A549 (cell line): ENCODE data around the gene CSF2. TPM values are rescaled to one million over a fixed set of nuclear protein-coding genes. Genes with fewer than 3 reads are reported as not detected.

Source experiments
- ATAC-seq, 2 experiments: fragments of 200-7000 bp in 1 of 2; fragments of >200 bp in 1 of 2; cut with Nextera tagmentation in 1 of 2; cut with Tn5 transposase in 1 of 2; 3 replicates each; pipeline versions ENCODE4 v1.8.0 to v1.9.1; 2018 to 2020; ENCODE audit warnings: mild to moderate bottlenecking in 1 of 2, moderate library complexity in 1 of 2
- CTCF ChIA-PET: fragments of 300-600 bp; sonication (Branson Sonifier 250); formaldehyde crosslinking; extraction: SDS; loops from one replicate; lab custom pipeline; 2021; ENCODE audit warnings: antibody characterized with exemption, inconsistent platforms; lab: Yijun Ruan, JAX
- POLR2A ChIA-PET: fragments of 350-600 bp; formaldehyde crosslinking; extraction: SDS; loops from one replicate; lab custom pipeline; 2021; ENCODE audit warnings: antibody characterized with exemption, inconsistent platforms; lab: Yijun Ruan, JAX
- DNase-seq, 2 experiments: peaks; one replicate each; pipeline versions ENCODE4 v3.0.0 to v3.0.0-alpha.2; 2011 to 2016; ENCODE audit warnings: low read depth in 1 of 2, low spot score in 1 of 2
- FAIRE-seq: peaks from 2 replicates; lab custom pipeline; 2011; peaks lifted over from hg19 to GRCh38; lab: Jason Lieb, UNC
- H3K27ac ChIP-seq, 2 experiments: fragments of >200 bp; sonication (Bioruptor Twin); formaldehyde crosslinking; 3 replicates each; pipeline ENCODE4 v1.5.1; 2016 to 2017
- H3K4me1 ChIP-seq: fragments of >200 bp; sonication (Bioruptor Twin); formaldehyde crosslinking; 3 replicates; pipeline ENCODE4 v1.6.1; 2016
- H3K4me2 ChIP-seq: fragments of >200 bp; sonication (Bioruptor Twin); formaldehyde crosslinking; 3 replicates; pipeline ENCODE4 v1.6.1; 2016
- H3K4me3 ChIP-seq: fragments of >200 bp; sonication (Bioruptor Twin); formaldehyde crosslinking; 3 replicates; pipeline ENCODE4 v1.5.1; 2016
- H3K9me3 ChIP-seq: fragments of >200 bp; sonication (Bioruptor Twin); formaldehyde crosslinking; 3 replicates; pipeline ENCODE4 v1.6.1; 2016
- ATOH8 ChIP-seq: fragments of 250-450 bp; sonication (Bioruptor Pico); IDR thresholded peaks from 2 replicates; pipeline ENCODE4 v1.5.0; 2020; ENCODE audit warnings: low read depth, mild to moderate bottlenecking, moderate library complexity
- BCL3 ChIP-seq: fragments of >200 bp; sonication (Bioruptor Twin); formaldehyde crosslinking; IDR thresholded peaks from 3 replicates; pipeline ENCODE4 v1.6.1; 2016
- BHLHE40 ChIP-seq: IDR thresholded peaks from 2 replicates; pipeline ENCODE4 v1.6.1; 2012; ENCODE audit warnings: low read depth, low read length, inconsistent platforms
- CBX2 ChIP-seq: fragments of 200-600 bp; sonication (generic); IDR thresholded peaks from 2 replicates; pipeline ENCODE4 v1.6.1; 2016; ENCODE audit warnings: low read depth, mild to moderate bottlenecking, borderline replicate concordance
- CBX8 ChIP-seq: fragments of 200-600 bp; sonication (generic); IDR thresholded peaks from 2 replicates; pipeline ENCODE4 v1.6.1; 2016
- CEBPB ChIP-seq, 2 experiments: fragments of >200 bp in 1 of 2; sonication (Bioruptor Twin) in 1 of 2; formaldehyde crosslinking in 1 of 2; IDR thresholded peaks; 2 replicates each; pipeline ENCODE4 v1.6.1; 2012 to 2016
- EHF ChIP-seq: fragments of 250-450 bp; sonication (Bioruptor Pico); IDR thresholded peaks from 2 replicates; pipeline ENCODE4 v1.5.0; 2020; ENCODE audit warnings: mild to moderate bottlenecking
- EHMT2 ChIP-seq: fragments of 200-600 bp; sonication (generic); IDR thresholded peaks from 2 replicates; pipeline ENCODE4 v1.6.1; 2016; ENCODE audit warnings: antibody characterized with exemption, low read depth, mild to moderate bottlenecking, moderate library complexity
- ELK1 ChIP-seq: fragments of 150-350 bp; IDR thresholded peaks from 2 replicates; pipeline ENCODE4 v1.6.1; 2014; ENCODE audit warnings: low read depth, mild to moderate bottlenecking, low read length
- ESRRA ChIP-seq: fragments of 150-350 bp; IDR thresholded peaks from 2 replicates; pipeline ENCODE4 v1.6.1; 2014; ENCODE audit warnings: mild to moderate bottlenecking, low read length, borderline replicate concordance
- FOXS1 ChIP-seq: fragments of 250-450 bp; sonication (Bioruptor Pico); IDR thresholded peaks from 2 replicates; pipeline ENCODE4 v1.5.0; 2020; ENCODE audit warnings: mild to moderate bottlenecking, moderate library complexity
- HEYL ChIP-seq: fragments of 250-450 bp; sonication (Bioruptor Pico); IDR thresholded peaks from 2 replicates; pipeline ENCODE4 v1.8.0; 2021; ENCODE audit warnings: mild to moderate bottlenecking, moderate library complexity
- HOXB13 ChIP-seq: fragments of 250-450 bp; sonication (Bioruptor Pico); IDR thresholded peaks from 2 replicates; pipeline ENCODE4 v1.5.0; 2020; ENCODE audit warnings: low read depth, mild to moderate bottlenecking, moderate library complexity
- KDM5A ChIP-seq: fragments of 200-600 bp; sonication (generic); IDR thresholded peaks from 2 replicates; pipeline ENCODE4 v1.6.1; 2016; ENCODE audit warnings: antibody characterized with exemption, mild to moderate bottlenecking
- NPAS2 ChIP-seq: fragments of 250-450 bp; sonication (Bioruptor Pico); IDR thresholded peaks from 2 replicates; pipeline ENCODE4 v1.8.0; 2022; ENCODE audit warnings: mild to moderate bottlenecking, moderate library complexity, borderline replicate concordance
- NR3C1 ChIP-seq: fragments of >200 bp; sonication (Bioruptor Twin); formaldehyde crosslinking; IDR thresholded peaks from 3 replicates; pipeline ENCODE4 v1.6.1; 2017
- PBX3 ChIP-seq: IDR thresholded peaks from 2 replicates; pipeline ENCODE4 v1.6.1; 2012
- POLR2A ChIP-seq: IDR thresholded peaks from 2 replicates; pipeline ENCODE4 v1.6.1; 2012; ENCODE audit warnings: mild to moderate bottlenecking, low read length
- RCOR1 ChIP-seq: fragments of 150-350 bp; IDR thresholded peaks from 2 replicates; pipeline ENCODE4 v1.6.1; 2014; ENCODE audit warnings: antibody characterized with exemption, low read length, low read depth
- RFX5 ChIP-seq: fragments of 450-650 bp; IDR thresholded peaks from 2 replicates; pipeline ENCODE4 v1.7.1; 2014; ENCODE audit warnings: antibody characterized with exemption, mild to moderate bottlenecking, moderate library complexity
- RNF2 ChIP-seq: fragments of 200-600 bp; sonication (generic); IDR thresholded peaks from 2 replicates; pipeline ENCODE4 v1.6.1; 2016; ENCODE audit warnings: low read depth, mild to moderate bottlenecking, antibody characterized with exemption, moderate library complexity, borderline replicate concordance
- TP53 ChIP-seq: fragments of 250-450 bp; sonication (Bioruptor Pico); IDR thresholded peaks from 2 replicates; pipeline ENCODE4 v1.5.0; 2021; ENCODE audit warnings: mild to moderate bottlenecking, moderate library complexity
- ZFP36 ChIP-seq: fragments of 450-650 bp; IDR thresholded peaks from 2 replicates; pipeline ENCODE4 v1.6.1; 2014; ENCODE audit warnings: borderline replicate concordance; ENCODE audit not compliant: partially characterized antibody
- ZNF302 ChIP-seq: fragments of 250-450 bp; sonication (Bioruptor Pico); IDR thresholded peaks from 2 replicates; pipeline ENCODE4 v1.9.0; 2021; ENCODE audit warnings: inconsistent platforms, mild to moderate bottlenecking, moderate library complexity
- ZSCAN20 ChIP-seq: fragments of 250-450 bp; sonication (Bioruptor Pico); IDR thresholded peaks from 2 replicates; pipeline ENCODE4 v1.8.0; 2022; ENCODE audit warnings: mild to moderate bottlenecking, moderate library complexity
- WGBS: methylation state at CpG from one replicate; pipeline ENCODE4 v1.1.6; 2017; ENCODE audit errors: missing lambda C conversion rate; 5-methylcytosine and 5-hydroxymethylcytosine counted together
- polyA plus RNA-seq, 4 experiments: library from polyadenylated mRNA; depleted of rRNA in 3 of 4; stranded (reverse); fragments of >200 nt; fragmentation: RNase III in 1 of 4; extraction: RNeasy Plus Mini Kit Qiagen cat#74134 plus additional on column Dnase treatment in 1 of 4; gene quantifications; 2 replicates in 3 of 4; 3 replicates in 1 of 4; pipeline ENCODE4 v1.2.3, GENCODE V29; 2011 to 2017

The CSF2 gene
- polyA plus RNA-seq, 2 of the 4 experiments (the other 2 are of a cell fraction) = not detected

- no peak for TF ChIP-seq HOXB13 (CRISPR knock-in tag)
- TF ChIP-seq EHF (CRISPR knock-in tag) = no peak
- no peak for TF ChIP-seq BCL3
- no peak for TF ChIP-seq KDM5A
- TF ChIP-seq FOXS1 = no peak
- TF ChIP-seq RFX5 = no peak
- TF ChIP-seq NR3C1 = no peak
- TF ChIP-seq, all 56 proteins: peak for 0
- ATAC-seq (no peak), DNase-seq (no peak), FAIRE-seq (no peak)
- Histone ChIP-seq H3K4me3 (no peak overlapping the region), H3K4me2 (no peak overlapping the region), H3K27ac (no peak overlapping the region), H3K9me3 (no peaks in the 10 kb centered on the region), H3K4me1 (no peaks in the 10 kb centered on the region)
- POLR2A ChIA-PET = no interaction called here
- CTCF ChIA-PET = interaction anchor here (1.9 to 5.5 kb wide), 2 partner anchors 8 to 48 kb away, joined by 4 to 60 read pairs; no protein-coding TSS in a partner anchor
- WGBS = 74% methylated on average over 9 of the region's 12 CpGs
Observed at GRCh38 chr5:132055808-132056609, 17.6 kb upstream of the CSF2 start.

GRCh38 chr5:132056610-132057497 is 16.7 kb upstream of the CSF2 start:
- ChIA-PET CTCF (interaction anchor here (0.8 to 5.5 kb wide), 4 partner anchors 7 to 634 kb away, joined by 3 to 60 read pairs (median 6); no protein-coding TSS in a partner anchor), POLR2A (no interaction called here)
- TF ChIP-seq HEYL (CRISPR knock-in tag) = no peak
- TF ChIP-seq ZSCAN20 = no peak
- no peak for TF ChIP-seq FOXS1
- DNase-seq (no peak), FAIRE-seq (no peak), ATAC-seq (no peak)
- Histone ChIP-seq H3K9me3 (no peaks in the 10 kb centered on the region), H3K4me3 (no peak overlapping the region), H3K4me1 (no peaks in the 10 kb centered on the region), H3K4me2 (no peak overlapping the region), H3K27ac (no peak overlapping the region)
- 81% methylated on average over 12 of the region's 14 CpGs for WGBS

- TF ChIP-seq KDM5A = no peak
- TF ChIP-seq CEBPB (IDR thresholded peaks at IDR 0.05) = no peak
- no peak for TF ChIP-seq PBX3
- TF ChIP-seq CBX8 = no peak
- no peak for TF ChIP-seq ESRRA
- TF ChIP-seq RCOR1 = no peak
- TF ChIP-seq ZNF302 (CRISPR knock-in tag) = no peak
- no peak for TF ChIP-seq RNF2
- TF ChIP-seq TP53 = no peak
- no peak for TF ChIP-seq NPAS2 (CRISPR knock-in tag)
- no peak for TF ChIP-seq EHMT2
- TF ChIP-seq ATOH8 (CRISPR knock-in tag) = no peak
- no peak for TF ChIP-seq ZFP36
- TF ChIP-seq POLR2A = no peak
- TF ChIP-seq BHLHE40 = no peak
- TF ChIP-seq ELK1 = no peak
- no peak for TF ChIP-seq CBX2
- TF ChIP-seq, all 56 proteins: peak for 0
- POLR2A ChIA-PET = no interaction called here
- WGBS = 70% methylated on average over 12 of the region's 12 CpGs
- H3K4me3 ChIP-seq = no peak overlapping the region
- no peak overlapping the region for H3K27ac ChIP-seq
- no peak overlapping the region for H3K4me2 ChIP-seq
- DNase-seq (no peak), FAIRE-seq (no peak), ATAC-seq (no peak)
- CTCF ChIA-PET = interaction anchor here (1.7 kb wide), 1 partner anchor 468 kb away, joined by 8 read pairs; no protein-coding TSS in a partner anchor
- H3K9me3 ChIP-seq = no peaks in the 10 kb centered on the region
- no peaks in the 10 kb centered on the region for H3K4me1 ChIP-seq
Observed at GRCh38 chr5:132057498-132058255, 15.9 kb upstream of the CSF2 start.
